Activated gamma-delta T cell (primary cell): ENCODE results near the gene BMP8B.
"Not testable (repeated sequence)": the region's sequence is repeated elsewhere in the genome, so short reads cannot be mapped to it uniquely, and the experiment has no call there.

ENCODE experiments used
- DNase-seq: peaks from one replicate; lab custom pipeline; 2025; lab: John Stamatoyannopoulos, UW
- total RNA-seq, 2 donors: gene quantifications; one replicate each; lab custom pipeline; 2026; lab: John Stamatoyannopoulos, UW

The BMP8B gene, protein sequence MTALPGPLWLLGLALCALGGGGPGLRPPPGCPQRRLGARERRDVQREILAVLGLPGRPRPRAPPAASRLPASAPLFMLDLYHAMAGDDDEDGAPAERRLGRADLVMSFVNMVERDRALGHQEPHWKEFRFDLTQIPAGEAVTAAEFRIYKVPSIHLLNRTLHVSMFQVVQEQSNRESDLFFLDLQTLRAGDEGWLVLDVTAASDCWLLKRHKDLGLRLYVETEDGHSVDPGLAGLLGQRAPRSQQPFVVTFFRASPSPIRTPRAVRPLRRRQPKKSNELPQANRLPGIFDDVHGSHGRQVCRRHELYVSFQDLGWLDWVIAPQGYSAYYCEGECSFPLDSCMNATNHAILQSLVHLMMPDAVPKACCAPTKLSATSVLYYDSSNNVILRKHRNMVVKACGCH
- total RNA-seq, result 3.8 to 4.6 reads per million in 2 donors

DNA sequence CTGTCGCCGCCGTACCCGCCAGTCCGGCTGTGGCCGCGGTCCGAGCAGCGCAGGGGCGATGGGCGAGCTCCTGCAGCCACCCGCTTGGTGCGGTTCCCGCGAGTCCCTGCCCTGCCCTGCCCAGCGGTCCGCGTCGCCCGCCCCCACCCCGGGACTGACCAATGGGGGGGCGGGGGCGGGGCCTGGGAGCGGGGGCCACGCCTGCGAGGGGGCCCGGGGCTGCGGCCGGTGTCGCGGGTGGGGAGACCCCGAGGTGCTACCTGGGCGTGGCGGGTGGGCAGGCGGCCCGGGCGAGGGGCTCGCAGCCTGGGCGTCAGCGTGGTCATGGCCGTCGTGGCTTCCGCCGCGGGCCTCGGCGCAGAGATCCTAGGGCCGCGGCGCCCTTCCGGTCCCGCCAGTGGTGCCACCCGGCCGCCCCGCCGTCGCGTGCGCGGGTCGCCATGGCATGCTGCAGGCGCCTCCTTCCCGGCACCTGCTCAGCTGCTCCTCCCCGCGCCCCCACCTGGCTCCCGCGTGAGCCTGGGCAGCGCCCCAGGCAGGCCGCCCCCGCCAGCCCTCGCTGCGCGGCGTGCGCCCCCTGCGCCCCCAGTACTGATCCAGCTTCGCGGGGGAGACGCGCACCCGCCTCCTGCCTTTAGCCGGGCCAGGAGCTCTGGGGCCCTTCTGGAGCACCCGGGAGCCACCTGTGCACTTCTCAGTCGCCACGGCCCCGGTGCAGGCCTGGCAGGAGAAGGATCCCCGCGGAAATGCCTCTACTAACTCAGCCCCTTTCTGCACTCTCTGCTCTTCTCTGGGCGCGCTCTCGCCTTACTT is at the start of gene BMP8B:
Gene BMP8B (minus strand): TSS at position 108 of the 813 bp plus-strand sequence. CDS start 380 bp downstream, outside the sequence.
- peak; percentile 56 for DNase-seq

DNA sequence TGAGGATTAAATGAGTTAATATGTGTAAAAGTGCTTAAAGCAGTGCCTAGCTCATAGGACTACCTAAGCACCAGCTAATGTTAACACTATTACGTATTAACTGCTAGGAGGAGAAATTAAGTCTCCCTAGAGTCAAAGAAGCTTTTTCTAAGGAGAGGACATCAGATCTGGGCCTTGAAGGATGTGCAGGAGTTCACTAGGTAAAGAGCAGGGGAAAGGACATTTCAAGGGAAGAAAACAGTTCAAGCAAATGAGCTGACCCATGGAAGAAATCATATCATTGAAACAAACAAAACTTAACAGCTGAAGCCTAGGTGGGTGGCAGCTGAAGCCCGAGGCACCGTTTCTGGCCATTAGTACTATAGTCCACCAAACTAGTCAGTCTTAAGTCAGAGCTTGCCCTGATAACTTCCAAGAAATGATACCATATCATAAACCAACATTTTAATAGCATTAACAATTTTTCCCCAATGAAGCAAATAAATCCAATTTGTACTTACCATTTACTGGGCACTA is 48.0 kb upstream of the BMP8B start:
- no peak for DNase-seq

DNA sequence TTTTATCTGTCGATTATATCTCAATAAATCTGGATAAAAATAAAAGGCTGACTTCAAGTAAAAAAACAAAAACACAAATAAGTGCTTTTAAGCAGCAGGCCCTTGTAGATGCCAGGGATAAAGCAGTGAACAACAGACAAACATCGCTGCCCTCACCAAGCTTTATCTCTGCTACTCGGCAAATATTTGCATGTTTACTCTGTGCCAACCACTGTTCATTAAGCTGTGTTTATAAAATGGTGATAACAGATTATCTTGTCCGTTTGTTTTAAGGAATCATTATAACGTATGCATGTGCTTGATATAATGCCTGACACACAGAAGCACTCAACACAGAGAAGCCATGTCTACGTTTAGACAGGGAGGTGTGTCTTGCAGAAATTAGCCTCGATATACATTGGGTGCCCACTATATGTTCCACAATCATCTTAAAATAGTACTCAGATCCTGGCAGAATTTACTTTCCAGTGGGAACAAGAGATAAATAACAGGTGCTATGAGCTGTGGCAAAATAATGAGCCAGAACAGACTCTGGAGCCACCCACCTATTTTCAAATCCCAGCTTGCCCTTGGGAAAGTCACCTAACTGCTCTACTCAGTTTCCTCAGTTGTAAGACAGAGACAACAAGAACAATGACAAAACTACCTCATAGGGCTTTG is 47.4 kb upstream of the BMP8B start:
- no peak for DNase-seq

DNA sequence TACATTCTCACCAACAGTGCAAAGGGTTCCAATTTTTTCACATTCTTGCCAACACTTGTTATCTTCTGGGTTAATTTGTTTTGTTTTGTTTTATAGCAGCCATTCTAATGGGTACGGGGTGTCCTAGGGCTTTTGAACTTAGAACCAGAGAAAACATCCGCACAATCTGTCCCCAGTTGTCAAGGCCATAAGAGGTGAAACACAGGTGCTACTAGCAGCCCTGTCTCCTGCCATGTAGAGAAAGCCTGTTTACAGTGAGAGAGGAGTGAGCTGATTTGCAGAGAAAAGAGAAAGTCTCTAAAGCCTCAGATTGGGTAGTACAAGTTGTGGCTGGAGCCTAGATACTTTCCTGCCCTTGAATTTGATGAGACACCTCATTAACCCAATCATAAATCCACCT is 46.4 kb upstream of the BMP8B start:
- no peak for DNase-seq

DNA sequence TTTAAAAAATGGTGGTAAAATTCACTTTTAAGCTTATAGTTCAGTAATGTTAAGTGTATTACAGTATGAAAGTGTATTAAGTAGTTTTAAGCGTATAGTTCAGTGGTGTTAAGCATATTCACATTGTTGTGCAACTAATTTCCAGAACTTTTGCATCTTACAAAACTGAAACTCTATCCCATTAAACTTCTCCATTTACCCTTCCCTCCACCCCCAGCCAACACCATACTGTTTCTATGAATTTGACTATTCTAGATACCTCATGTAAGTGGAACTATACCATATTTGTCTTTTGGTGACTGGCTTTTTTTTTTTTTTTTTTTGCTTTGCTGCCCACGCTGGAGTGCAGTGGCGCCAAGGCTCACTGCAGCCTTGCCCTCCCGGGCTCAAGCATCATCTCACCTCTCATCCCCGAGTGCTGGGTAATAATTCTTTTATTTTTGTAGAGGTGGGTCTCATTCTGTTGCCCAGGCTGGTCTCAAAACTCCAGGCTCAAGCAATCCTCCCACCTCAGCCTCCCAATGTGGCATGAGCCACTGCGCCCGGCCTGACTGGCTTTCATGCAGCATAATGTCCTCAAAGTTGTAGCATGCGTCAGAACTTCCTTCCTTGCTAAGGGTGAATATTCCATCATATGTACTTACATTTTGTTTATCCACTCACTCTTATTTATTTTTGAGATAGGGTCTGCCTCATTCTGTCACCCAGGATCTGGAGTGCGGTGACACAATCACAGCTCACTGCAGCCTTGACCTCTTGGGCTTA is 45.1 kb upstream of the BMP8B start:
- DNase-seq, result no peak

DNA sequence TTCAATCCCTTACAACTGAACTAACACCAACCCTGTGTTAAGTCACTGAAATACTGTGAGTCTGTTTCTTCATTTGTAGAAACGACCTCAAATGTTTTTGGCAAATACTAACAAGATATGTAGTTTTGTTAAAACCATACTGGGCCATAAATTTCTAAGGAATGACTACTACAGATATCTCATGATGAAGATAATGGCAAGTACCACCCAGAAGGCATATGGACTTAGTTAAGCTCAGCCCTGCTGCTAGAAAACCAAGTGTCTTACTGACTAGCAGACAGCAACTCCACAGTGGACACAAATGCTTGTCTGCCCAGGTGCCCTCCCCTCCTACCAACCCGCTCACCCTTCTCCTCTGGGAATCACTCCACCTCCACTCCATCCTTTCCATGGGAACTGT is 44.5 kb upstream of the BMP8B start:
- no peak for DNase-seq

DNA sequence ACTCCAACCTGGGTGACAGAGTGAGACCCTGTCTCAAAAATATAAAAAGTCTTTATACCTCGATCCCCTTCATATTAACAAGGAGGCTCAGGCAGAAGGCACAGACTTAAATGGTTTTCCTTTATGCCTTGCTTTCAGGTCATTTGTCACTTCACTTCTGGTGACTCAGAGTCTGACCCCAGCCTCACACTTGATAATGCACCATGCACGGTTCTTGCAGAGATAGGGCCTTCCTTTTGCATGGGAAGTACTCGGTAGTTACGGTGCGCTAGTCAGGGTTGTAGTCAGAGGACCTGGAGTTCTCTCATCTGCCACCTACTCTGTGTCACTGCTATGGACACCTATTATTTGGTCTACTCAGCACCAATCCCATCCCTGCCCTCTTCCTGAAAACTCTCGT is 43.6 kb upstream of the BMP8B start:
- DNase-seq, result no peak

DNA sequence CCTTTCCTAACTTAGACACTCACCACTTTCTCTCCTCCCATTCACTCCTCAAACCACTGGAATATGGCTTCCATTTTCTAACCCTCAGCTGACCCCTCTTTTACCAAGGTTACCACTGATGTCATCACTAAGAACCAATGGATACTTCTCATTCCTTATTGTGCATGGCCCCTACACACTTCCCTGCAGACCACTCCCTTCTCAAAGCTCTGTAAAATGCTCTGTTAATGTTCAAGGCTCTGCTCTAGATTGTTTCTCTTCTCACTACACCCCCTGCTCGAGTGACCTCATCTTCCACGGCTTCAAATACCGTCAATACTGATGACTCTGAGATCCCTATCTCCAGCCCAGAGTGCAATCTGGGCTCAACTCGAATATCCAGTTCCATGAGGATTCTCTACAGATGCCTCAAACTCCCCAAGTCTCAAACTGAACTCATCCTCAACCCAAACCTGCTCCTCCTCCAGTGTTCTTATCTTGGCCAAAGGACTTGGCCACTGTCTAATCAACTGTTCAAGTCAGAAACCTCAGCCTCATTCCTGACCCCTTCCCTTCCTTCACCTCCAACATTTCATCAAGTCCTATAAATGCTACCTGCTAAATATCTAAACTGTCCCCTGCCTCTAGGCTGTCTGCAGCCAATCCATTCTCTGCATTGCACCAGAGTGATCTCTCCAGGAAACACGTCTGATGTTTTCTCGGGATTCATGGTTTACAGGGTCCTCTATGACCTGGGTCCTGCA is 41.3 kb upstream of the BMP8B start:
- no peak for DNase-seq

DNA sequence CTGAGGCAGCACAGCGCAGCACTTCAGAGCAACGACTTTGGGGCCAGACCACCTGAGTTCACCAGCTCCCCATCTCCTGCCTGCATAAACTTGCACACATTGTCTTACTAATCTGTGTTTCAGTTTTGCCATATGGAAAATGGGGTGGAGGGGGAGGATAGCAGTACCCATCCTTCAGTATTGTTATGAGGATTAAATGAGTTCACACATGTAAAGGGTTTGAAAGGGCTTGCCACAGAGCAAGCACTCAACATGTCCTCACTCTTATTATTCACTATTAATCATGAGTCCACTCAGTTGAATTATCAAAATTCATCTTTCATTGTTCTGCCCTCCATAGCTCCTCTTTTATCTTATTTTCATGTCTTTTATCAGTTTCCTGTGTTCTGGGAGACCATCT is 40.1 kb upstream of the BMP8B start:
- DNase-seq, result no peak

DNA sequence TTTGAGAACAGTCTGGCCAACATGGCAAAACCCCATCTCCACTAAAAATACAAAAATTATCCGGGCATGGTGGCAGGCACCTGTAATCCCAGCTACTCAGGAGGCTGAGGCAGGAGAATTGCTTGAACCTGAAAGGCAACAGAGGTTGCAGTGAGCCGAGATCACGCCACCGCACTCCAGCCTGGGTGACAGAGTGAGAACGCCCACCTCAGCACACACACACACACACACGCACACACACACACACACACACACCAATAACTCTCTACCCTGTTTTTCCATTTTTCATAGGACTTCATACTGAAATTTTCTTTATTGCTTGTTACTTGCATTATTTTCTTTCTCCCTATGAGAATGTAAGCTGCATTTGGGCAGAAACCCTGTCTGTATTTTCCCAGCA is 39.6 kb upstream of the BMP8B start:
- DNase-seq, result not testable (repeated sequence)

DNA sequence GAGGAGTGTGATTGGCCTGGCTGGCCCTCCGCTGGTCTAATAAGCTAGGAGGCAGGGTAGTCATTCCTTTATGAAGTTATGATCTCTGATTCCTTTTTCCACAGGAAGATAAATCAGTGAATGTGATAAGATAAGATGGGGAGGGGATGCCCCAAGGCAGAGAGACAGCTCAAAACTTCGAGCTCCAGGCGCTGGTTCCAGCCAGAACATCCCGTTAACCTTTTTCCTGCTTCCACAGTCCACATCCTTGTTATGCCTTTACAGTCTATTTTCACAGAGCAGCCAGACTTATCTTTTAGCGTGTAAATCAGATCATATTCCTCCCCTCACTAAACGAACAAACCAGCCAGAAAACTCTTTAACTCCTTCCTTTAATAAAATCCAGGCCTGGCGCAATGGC is 38.5 kb upstream of the BMP8B start:
- DNase-seq, result no peak

DNA sequence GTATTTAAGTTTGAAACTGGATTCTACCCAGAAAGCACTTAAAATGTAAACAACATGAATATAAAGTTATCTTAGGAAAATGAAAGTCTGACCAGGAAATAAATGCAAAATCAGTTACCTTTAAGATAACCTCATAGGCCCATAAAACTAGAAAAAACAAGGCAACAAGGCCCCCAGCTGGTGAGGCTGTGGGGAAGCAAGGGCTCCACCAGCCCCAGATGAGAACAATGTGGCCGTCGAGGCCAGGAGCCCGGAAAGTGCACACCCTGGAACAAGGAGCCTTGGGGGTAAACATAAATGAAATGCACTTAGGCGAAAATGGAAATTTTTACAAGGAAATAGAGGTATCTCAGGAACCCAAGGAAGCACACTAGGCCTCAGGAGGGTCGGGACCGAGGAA is 37.9 kb upstream of the BMP8B start:
- no peak for DNase-seq

DNA sequence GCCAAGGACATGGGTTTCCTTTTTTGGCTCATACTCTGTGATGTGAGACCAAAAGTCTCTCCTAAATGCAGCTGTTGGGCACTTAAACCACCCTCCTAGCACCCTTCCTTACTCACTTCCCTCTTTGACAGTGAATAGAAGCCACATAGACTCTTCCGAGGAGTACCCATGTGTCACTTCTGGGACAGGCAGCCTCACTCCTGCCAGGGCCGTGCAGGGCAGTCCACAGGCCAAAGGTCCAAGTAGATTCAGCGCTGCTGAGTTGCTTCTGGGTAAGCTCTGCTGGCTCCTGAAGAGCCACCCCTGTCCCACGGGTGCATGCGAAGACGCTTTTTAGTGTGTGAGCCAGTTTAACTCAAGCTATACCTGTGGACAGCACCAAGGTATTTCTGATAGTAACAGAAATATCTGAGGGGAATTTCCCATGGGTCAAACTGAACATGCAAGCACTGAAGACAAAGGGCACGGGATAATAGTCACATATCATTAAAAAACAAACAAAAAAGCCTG is 36.8 kb upstream of the BMP8B start:
- DNase-seq, result no peak

DNA sequence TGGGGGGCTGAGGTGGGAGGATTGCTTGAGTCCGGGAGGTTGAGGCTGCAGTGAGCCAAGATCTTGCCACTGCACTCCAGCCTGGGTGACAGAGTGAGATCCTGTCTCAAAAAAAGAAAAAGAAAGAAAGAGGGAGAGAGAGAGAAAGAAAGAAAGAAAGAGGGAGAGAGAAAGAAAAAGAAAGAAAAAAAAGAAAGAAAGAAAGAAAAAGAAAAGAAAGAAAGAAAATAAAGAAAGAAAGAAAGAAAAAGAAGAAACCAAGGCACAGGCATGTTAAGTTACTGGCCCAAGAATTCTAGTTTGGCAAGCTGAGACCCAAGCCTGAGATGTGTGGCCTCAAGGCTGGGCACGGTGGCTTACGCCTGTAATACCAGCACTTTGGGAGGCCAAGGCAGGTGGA is 34.8 kb upstream of the BMP8B start:
- DNase-seq, result not testable (repeated sequence)

DNA sequence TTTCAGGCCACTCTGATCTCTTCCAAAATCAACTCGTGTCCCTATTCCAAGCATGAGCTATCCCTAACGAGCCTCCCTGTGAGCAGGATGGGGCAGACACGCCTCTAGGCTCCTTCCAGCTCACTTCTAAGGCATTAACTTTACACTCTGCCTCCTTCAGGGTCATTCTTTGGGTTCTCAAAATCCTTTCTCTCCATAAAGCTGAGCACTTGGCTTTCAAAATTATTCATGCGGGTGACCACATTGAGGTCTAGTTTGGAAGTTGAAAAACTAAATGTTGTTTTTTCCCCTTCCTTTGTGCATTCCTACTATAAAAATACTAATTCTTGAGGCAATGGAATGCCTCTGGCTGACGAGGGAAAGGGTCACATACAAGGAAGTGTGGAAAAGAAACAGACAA is 33.5 kb upstream of the BMP8B start:
- DNase-seq, result no peak

DNA sequence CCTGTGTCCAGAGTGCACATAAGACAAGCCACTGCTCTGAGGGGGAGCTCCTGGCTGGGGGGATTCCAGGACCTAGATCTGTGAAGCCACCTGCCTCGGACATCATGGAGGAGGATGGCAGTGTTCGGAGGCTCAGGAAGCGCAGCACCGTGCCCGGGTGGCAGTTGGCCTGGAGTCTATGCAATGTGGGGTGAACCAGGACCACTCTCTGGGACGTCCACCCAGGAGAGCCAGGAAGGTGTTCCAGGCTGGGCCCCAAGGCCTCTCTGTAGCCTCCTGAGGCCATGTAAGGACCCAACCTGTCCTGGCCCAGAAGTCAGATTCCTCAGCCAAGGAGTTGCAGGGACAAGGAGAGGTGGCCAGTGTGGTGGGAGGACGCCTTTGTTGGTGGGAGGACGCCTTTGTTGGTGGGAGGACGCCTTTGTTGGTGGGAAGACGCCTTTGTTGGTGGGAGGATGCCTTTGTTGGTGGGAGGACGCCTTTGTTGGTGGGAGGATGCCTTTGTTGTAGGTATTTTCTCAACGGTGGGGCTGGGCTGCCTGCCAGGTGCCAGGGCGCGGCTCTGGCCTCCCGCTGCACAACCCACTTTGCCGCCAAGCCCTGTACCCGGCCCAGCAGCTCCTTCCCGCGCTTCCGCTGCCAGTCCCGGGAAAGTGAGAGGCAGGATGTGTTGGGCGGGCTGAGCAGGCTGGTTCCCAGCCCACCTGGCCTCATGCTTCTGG is 30.6 kb upstream of the BMP8B start:
- DNase-seq, result no peak

DNA sequence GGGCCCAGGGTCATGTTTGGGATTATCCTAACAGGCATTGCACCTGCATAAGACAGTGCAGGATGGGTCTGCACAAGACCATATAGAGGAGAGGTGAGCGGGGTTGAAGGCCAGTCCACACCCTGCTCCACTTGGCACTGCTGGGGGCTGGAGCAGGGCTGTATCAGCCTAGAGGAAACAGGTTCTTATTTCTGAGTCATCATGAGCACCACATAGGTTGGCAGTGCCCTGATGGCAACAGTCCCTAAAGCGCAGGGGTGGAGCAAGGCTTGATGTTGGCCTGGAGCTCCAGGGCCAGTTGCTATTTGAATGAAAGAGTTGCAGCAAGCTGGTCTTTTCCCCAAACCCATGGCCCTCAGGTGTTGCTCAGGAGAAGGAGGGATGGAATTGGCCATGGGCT is 29.8 kb upstream of the BMP8B start:
- no peak for DNase-seq

DNA sequence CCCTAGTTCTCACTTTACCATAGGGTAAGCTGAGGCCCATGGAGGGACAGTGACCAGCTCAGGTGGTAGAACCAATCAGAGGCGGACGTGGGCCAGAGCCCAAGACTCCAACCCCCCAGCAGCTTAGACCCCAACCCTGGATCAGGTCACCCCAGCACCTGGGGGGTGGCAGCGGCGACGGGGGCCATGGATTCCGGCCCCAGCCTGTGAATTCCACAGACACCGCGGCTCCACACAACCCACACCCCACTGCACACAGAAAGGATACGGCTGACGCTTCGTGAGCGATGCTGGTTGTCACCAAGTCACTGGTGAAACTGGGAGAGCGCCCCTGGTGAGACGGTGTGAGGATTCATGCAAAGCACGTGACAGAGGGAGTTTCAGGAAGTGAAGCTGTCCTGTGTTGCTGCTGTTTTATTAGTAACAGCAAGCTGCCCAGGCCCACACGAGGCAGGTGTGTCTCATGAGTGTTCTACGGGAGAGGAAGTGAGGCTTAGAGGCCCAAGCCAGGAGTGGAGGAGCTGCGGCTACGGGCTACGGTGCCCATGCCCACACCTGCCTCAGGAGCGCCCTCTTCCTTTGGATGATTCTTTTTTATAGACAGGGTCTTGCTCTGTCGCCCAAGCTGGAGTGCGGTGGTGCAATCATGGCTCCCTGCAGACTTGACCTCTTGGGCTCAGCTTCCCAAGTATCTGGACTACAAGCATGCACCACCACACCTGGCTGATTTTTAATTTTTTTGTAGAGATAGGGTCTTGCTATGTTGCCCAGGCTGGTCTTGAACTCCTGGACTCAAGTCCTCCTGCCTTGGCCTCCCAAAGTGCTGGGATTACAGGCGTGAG is 28.6 kb upstream of the BMP8B start:
- DNase-seq, result not testable (repeated sequence)
